Tibial nerve (tissue), 4 donors: ENCODE data around the gene GKAP1. TPM values are rescaled to one million over a fixed set of nuclear protein-coding genes. Genes with fewer than 3 reads are reported as not detected.
"Not testable (repeated sequence)": the region's sequence is repeated elsewhere in the genome, so short reads cannot be mapped to it uniquely, and the experiment has no call there.

Source experiments
- DNase-seq, 2 donors: peaks; one replicate each; pipeline ENCODE4 v3.0.0-alpha.2; 2019; ENCODE audit warnings: low spot score in 2 of 2
- H3K27ac ChIP-seq, 4 donors: fragments of 200-600 bp; sonication (generic) in 3 of 4; one replicate each; pipeline ENCODE4 v1.5.1; 2017 to 2019; ENCODE audit warnings: mild to moderate bottlenecking in 1 of 4
- H3K27me3 ChIP-seq, 2 donors: fragments of 200-600 bp; sonication (generic) in 1 of 2; one replicate each; pipeline versions ENCODE4 v1.5.1 to v1.6.0; 2017 to 2019
- H3K36me3 ChIP-seq, 3 donors: fragments of 200-600 bp; sonication (generic); one replicate each; pipeline ENCODE4 v1.5.1; 2018 to 2019
- H3K4me1 ChIP-seq, 4 donors: fragments of 200-600 bp; sonication (generic) in 3 of 4; one replicate each; pipeline ENCODE4 v1.5.1; 2017 to 2019
- H3K4me3 ChIP-seq, 4 donors: fragments of 200-600 bp; sonication (generic) in 3 of 4; one replicate each; pipeline ENCODE4 v1.5.1; 2017 to 2019; ENCODE audit warnings: mild to moderate bottlenecking in 1 of 4, moderate library complexity in 1 of 4
- H3K9me3 ChIP-seq, 4 donors: fragments of 200-600 bp; sonication (generic) in 3 of 4; one replicate each; pipeline ENCODE4 v1.5.1; 2017 to 2019
- CTCF ChIP-seq, 5 experiments: fragments of 200-600 bp in 3 of 5; fragments of 450-650 bp in 2 of 5; sonication (generic) in 3 of 5; IDR thresholded peaks; one replicate each; pipeline ENCODE4 v1.5.1; 2016 to 2019; ENCODE audit warnings: antibody characterized with exemption in 5 of 5, mild to moderate bottlenecking in 3 of 5, moderate library complexity in 2 of 5
- WGBS, 2 donors: methylation state at CpG; one replicate each; pipeline ENCODE4 v1.1.5; 2018; 5-methylcytosine and 5-hydroxymethylcytosine counted together
- total RNA-seq, 4 donors: library from RNA; depleted of rRNA; stranded (reverse); fragments of >200 nt; gene quantifications; one replicate each; pipeline ENCODE4 v1.1.0, GENCODE V29; 2016

GKAP1 gene
- 10 to 100 TPM in 3 of 4 donors, 1 to 10 TPM in 1; 5.7 to 13.1 (median 11.6) TPM for total RNA-seq

- Histone ChIP-seq H3K4me3 (peak within 1 kb of the TSS; percentile 51 to 76 (median 63)), H3K27ac (peak within 1 kb of the TSS; percentile 58 to 89 (median 78))
- H3K9me3 ChIP-seq, H3K4me1 ChIP-seq, H3K27me3 ChIP-seq, H3K36me3 ChIP-seq: not testable (repeated sequence)
- WGBS, 2 donors: 1 to 2% methylated on average over 16 to 44 of the region's 103 CpGs
- DNase-seq: peak; percentile 20 to 43
- peak in 4 of 5 experiments; percentile 15 to 39 (median 23) for TF ChIP-seq CTCF (IDR thresholded peaks at IDR 0.05)
These were observed at the start of gene GKAP1 for GRCh38 chr9:83817356-83818278. Gene GKAP1 (minus strand): TSS chr9:83817769. CDS start chr9:83806517, 11,252 bp downstream.

- H3K36me3 ChIP-seq: peaks cover 0 to 41% (median 0%) of the 10 kb centered on the region in 3 donors
- DNase-seq, H3K4me3 ChIP-seq, H3K4me1 ChIP-seq, H3K27ac ChIP-seq, H3K27me3 ChIP-seq, H3K9me3 ChIP-seq: not testable (repeated sequence)
- WGBS, 2 donors: 96% methylated on average over 8 of the region's 8 CpGs
These were observed 32.3 kb upstream of the GKAP1 start for GRCh38 chr9:83849895-83850294.

- not testable (repeated sequence) for H3K27me3 ChIP-seq, H3K4me3 ChIP-seq, H3K4me1 ChIP-seq, H3K9me3 ChIP-seq, DNase-seq, H3K36me3 ChIP-seq, H3K27ac ChIP-seq
- WGBS, 2 donors: 72 to 74% methylated on average over 7 of the region's 7 CpGs
These were observed 19.6 kb upstream of the GKAP1 start for GRCh38 chr9:83837070-83837643.

GRCh38 chr9:83830426-83831071, 13.0 kb upstream of the GKAP1 start:
- 74 to 75% methylated on average over 5 of the region's 5 CpGs for WGBS, 2 donors
- not testable (repeated sequence) for H3K36me3 ChIP-seq, H3K27ac ChIP-seq, DNase-seq, H3K27me3 ChIP-seq, H3K4me3 ChIP-seq, H3K4me1 ChIP-seq, H3K9me3 ChIP-seq

- not testable (repeated sequence) for H3K9me3 ChIP-seq, H3K27ac ChIP-seq, H3K36me3 ChIP-seq, H3K4me1 ChIP-seq, DNase-seq, H3K4me3 ChIP-seq, H3K27me3 ChIP-seq
- WGBS, 2 donors: 73 to 88% methylated on average over 3 of the region's 3 CpGs
These were observed 7.5 kb upstream of the GKAP1 start for GRCh38 chr9:83824986-83825623.

GRCh38 chr9:83817011-83817355, 586 bp downstream of the GKAP1 start:
- not testable (repeated sequence) for DNase-seq, H3K27me3 ChIP-seq, H3K4me1 ChIP-seq, H3K36me3 ChIP-seq, H3K9me3 ChIP-seq
- 1% methylated on average over 19 to 21 of the region's 38 CpGs for WGBS, 2 donors
- Histone ChIP-seq H3K4me3 (peak overlapping the region; percentile 51 to 76 (median 63)), H3K27ac (peak overlapping the region; percentile 58 to 89 (median 78))

GRCh38 chr9:83815120-83815519, 2.4 kb downstream of the GKAP1 start:
- not testable (repeated sequence) for DNase-seq, H3K27ac ChIP-seq, H3K36me3 ChIP-seq, H3K4me1 ChIP-seq, H3K27me3 ChIP-seq, H3K9me3 ChIP-seq, H3K4me3 ChIP-seq
- WGBS, 2 donors: 95 to 97% methylated on average over 4 of the region's 4 CpGs

- H3K9me3 ChIP-seq, DNase-seq, H3K4me1 ChIP-seq, H3K4me3 ChIP-seq, H3K27me3 ChIP-seq, H3K36me3 ChIP-seq, H3K27ac ChIP-seq: not testable (repeated sequence)
- 40 to 57% methylated on average over 1 of the region's 1 CpG for WGBS, 2 donors
These were observed 8.4 kb downstream of the GKAP1 start for GRCh38 chr9:83809213-83809612.

- not testable (repeated sequence) for H3K4me1 ChIP-seq, H3K4me3 ChIP-seq, H3K9me3 ChIP-seq, H3K27me3 ChIP-seq, DNase-seq, H3K36me3 ChIP-seq, H3K27ac ChIP-seq
- WGBS, 2 donors: no CpG with 5 or more reads among the region's 31 CpGs
These were observed 13.1 kb downstream of the GKAP1 start for GRCh38 chr9:83804454-83804853.

- not testable (repeated sequence) for H3K4me1 ChIP-seq, H3K27ac ChIP-seq, H3K36me3 ChIP-seq, H3K4me3 ChIP-seq, H3K9me3 ChIP-seq, DNase-seq, H3K27me3 ChIP-seq
- 90 to 99% methylated on average over 4 to 16 of the region's 33 CpGs for WGBS, 2 donors
These were observed 13.6 kb downstream of the GKAP1 start for GRCh38 chr9:83803941-83804340.
